HepG2 (cell line): ENCODE data around the gene ABTB2. TPM values are rescaled to one million over a fixed set of nuclear protein-coding genes. Genes with fewer than 3 reads are reported as not detected.

ENCODE experiments used
- AHR ChIP-seq: IDR thresholded peaks from 2 replicates; pipeline ENCODE4 v1.6.1; 2018; ENCODE audit warnings: missing genetic modification reagents, missing compliant biosample characterization
- CCAR2 ChIP-seq: fragments of 200-400 bp; formaldehyde crosslinking; optimal IDR thresholded peaks from 2 replicates; pipeline ENCODE3; 2018; ENCODE audit warnings: low read depth, mild to moderate bottlenecking, low read length, moderate library complexity
- DMTF1 ChIP-seq: sonication (generic); formaldehyde crosslinking; IDR thresholded peaks from 2 replicates; pipeline ENCODE4 v1.4.0; 2020; ENCODE audit warnings: mild to moderate bottlenecking, missing genetic modification reagents
- FOSL2 ChIP-seq: sonication (generic); formaldehyde crosslinking; IDR thresholded peaks from 2 replicates; pipeline ENCODE4 v1.4.0; 2020; ENCODE audit warnings: missing genetic modification reagents
- GATAD1 ChIP-seq: IDR thresholded peaks from 2 replicates; pipeline ENCODE4 v1.6.1; 2016; ENCODE audit warnings: missing genetic modification reagents, missing compliant biosample characterization
- IRX3 ChIP-seq: sonication (generic); formaldehyde crosslinking; IDR thresholded peaks from 2 replicates; pipeline ENCODE4 v1.8.1; 2023; ENCODE audit warnings: mild to moderate bottlenecking, low read depth, missing genetic modification reagents, borderline replicate concordance
- KLF15 ChIP-seq: sonication (generic); formaldehyde crosslinking; IDR thresholded peaks from 2 replicates; pipeline ENCODE4 v1.8.1; 2023; ENCODE audit warnings: borderline replicate concordance, mild to moderate bottlenecking, inconsistent platforms, missing genetic modification reagents, mixed read lengths
- MTERF4 ChIP-seq: sonication (generic); formaldehyde crosslinking; IDR thresholded peaks from 2 replicates; pipeline ENCODE4 v1.8.0; 2023; ENCODE audit warnings: mild to moderate bottlenecking, missing genetic modification reagents
- SIX4 ChIP-seq: sonication (generic); formaldehyde crosslinking; IDR thresholded peaks from 2 replicates; pipeline ENCODE4 v1.4.0; 2020; ENCODE audit warnings: missing genetic modification reagents
- SP5 ChIP-seq: IDR thresholded peaks from 2 replicates; pipeline ENCODE4 v1.6.1; 2016; ENCODE audit warnings: low read depth, borderline replicate concordance
- TCF7 ChIP-seq: sonication (generic); IDR thresholded peaks from 2 replicates; pipeline ENCODE4 v1.6.1; 2016; ENCODE audit warnings: antibody characterized with exemption, low read depth
- TFAP4 ChIP-seq: sonication (generic); IDR thresholded peaks from 2 replicates; pipeline ENCODE4 v1.6.1; 2016; ENCODE audit warnings: low read depth, borderline replicate concordance
- ZFP36L1 ChIP-seq: sonication (generic); formaldehyde crosslinking; IDR thresholded peaks from 2 replicates; pipeline ENCODE4 v1.8.0; 2022; ENCODE audit warnings: mild to moderate bottlenecking, missing genetic modification reagents, moderate library complexity
- ZNF10 ChIP-seq: sonication (generic); formaldehyde crosslinking; IDR thresholded peaks from 2 replicates; pipeline ENCODE4 v1.4.0; 2020; ENCODE audit warnings: mild to moderate bottlenecking, low read depth, missing genetic modification reagents, borderline replicate concordance
- ZNF124 ChIP-seq: sonication (generic); formaldehyde crosslinking; IDR thresholded peaks from 2 replicates; pipeline ENCODE4 v1.4.0; 2020; ENCODE audit warnings: missing genetic modification reagents
- ZNF264 ChIP-seq: sonication (generic); formaldehyde crosslinking; IDR thresholded peaks from 2 replicates; pipeline ENCODE4 v1.4.0; 2020; ENCODE audit warnings: missing genetic modification reagents
- ZNF275 ChIP-seq: sonication (generic); formaldehyde crosslinking; IDR thresholded peaks from 2 replicates; pipeline ENCODE4 v1.8.0; 2022; ENCODE audit warnings: missing genetic modification reagents, mild to moderate bottlenecking, inconsistent platforms, borderline replicate concordance
- ZNF574 ChIP-seq: sonication (generic); formaldehyde crosslinking; IDR thresholded peaks from 2 replicates; pipeline ENCODE4 v1.4.0; 2020; ENCODE audit warnings: missing genetic modification reagents
- ZNF674 ChIP-seq: sonication (generic); formaldehyde crosslinking; IDR thresholded peaks from 2 replicates; pipeline ENCODE4 v1.5.0; 2020; ENCODE audit warnings: low read depth, mild to moderate bottlenecking, missing genetic modification reagents
- ZNF773 ChIP-seq: sonication (generic); formaldehyde crosslinking; IDR thresholded peaks from 2 replicates; pipeline ENCODE4 v1.4.0; 2020; ENCODE audit warnings: missing genetic modification reagents, borderline replicate concordance
- ZZZ3 ChIP-seq: sonication (generic); formaldehyde crosslinking; IDR thresholded peaks from 2 replicates; pipeline ENCODE4 v1.4.0; 2020; ENCODE audit warnings: missing genetic modification reagents, mild to moderate bottlenecking, borderline replicate concordance
- polyA plus RNA-seq, 8 experiments: library from polyadenylated mRNA; depleted of rRNA in 3 of 8; stranded (reverse) in 7 of 8; unstranded in 1 of 8; fragments of >200 nt; fragmentation: Illumina TruSeq in 4 of 8; extraction: Trizol in 4 of 8; gene quantifications; 2 replicates each; pipeline versions ENCODE4 v1.2.1 to v1.2.3, GENCODE V29; 2011 to 2016; ENCODE audit warnings: low read depth in 4 of 8, missing spikeins in 1 of 8, mixed read lengths in 1 of 8; ENCODE audit not compliant: insufficient read depth in 1 of 8
- total RNA-seq, 5 experiments: library from RNA; depleted of rRNA; stranded (reverse); fragments of >200 nt; fragmentation: Illumina TruSeq; extraction: Trizol; gene quantifications; 2 replicates each; pipeline ENCODE4 v1.2.3, GENCODE V29; 2016; ENCODE audit warnings: low read depth in 1 of 5

Gene ABTB2
- total and polyA plus RNA-seq, 2 of the 13 experiments (the other 11 are each of a cell fraction or from before 2014, with no cell fraction given) = 5.1 to 15.4 TPM

- TF ChIP-seq AHR (CRISPR knock-in tag) (no peak), GATAD1 (CRISPR knock-in tag) (peak; percentile 100), SIX4 (peak; percentile 56; the same call in 1 of the 2 replicates), CCAR2 (no peak), ZNF275 (CRISPR knock-in tag) (0 out of 2 replicates have a peak, but pooled peaks have one; percentile 32), TFAP4 (peak; percentile 94), ZNF674 (CRISPR knock-in tag) (0 out of 2 replicates have a peak, but pooled peaks have one; percentile 29), KLF15 (CRISPR knock-in tag) (0 out of 2 replicates have a peak, but pooled peaks have one; percentile 11), ZNF773 (CRISPR knock-in tag) (no peak; the same call in 1 of the 2 replicates), ZFP36L1 (CRISPR knock-in tag) (no peak), ZNF124 (CRISPR knock-in tag) (peak; percentile 97), SP5 (no peak), DMTF1 (no peak), ZNF574 (CRISPR knock-in tag) (peak; percentile 94), TCF7 (no peak), ZNF10 (CRISPR knock-in tag) (no peak), ZNF264 (0 out of 2 replicates have a peak, but pooled peaks have one; percentile 38), IRX3 (CRISPR knock-in tag) (0 out of 2 replicates have a peak, but pooled peaks have one; percentile 50), ZZZ3 (CRISPR knock-in tag) (peak; percentile 94), MTERF4 (CRISPR knock-in tag) (no peak), FOSL2 (CRISPR knock-in tag) (peak; percentile 68)
These were observed 252.5 kb downstream of the ABTB2 start, which contains the start of gene NAT10 (continued) for GRCh38 chr11:34105079-34105956.
